Fibroblast of villous mesenchyme (primary cell): Measurements from ENCODE around the gene SPACA4. TPM values are rescaled to one million over a fixed set of nuclear protein-coding genes. Genes with fewer than 3 reads are reported as not detected.

Source experiments
- DNase-seq: peaks from one replicate; pipeline ENCODE4 v3.0.0-alpha.2; 2010; ENCODE audit warnings: low read depth
- H3K4me3 ChIP-seq: 2 replicates; pipeline ENCODE4 v1.5.1; 2011; ENCODE audit warnings: low read depth, mild to moderate bottlenecking, low read length
- total RNA-seq: library from RNA; depleted of rRNA; stranded (reverse); fragments of >200 nt; gene quantifications from 2 replicates; pipeline ENCODE4 v1.2.3, GENCODE V29; 2012
- TF ChIP-seq, protein P1 (sequence below): IDR thresholded peaks from 2 replicates; pipeline ENCODE4 v1.5.1; 2012; ENCODE audit warnings: low read depth, mild to moderate bottlenecking, low read length; ENCODE audit not compliant: insufficient read depth

SPACA4 gene
- total RNA-seq, 1 donor, result not detected

GRCh38 chr19:48618916-48619691, 12.6 kb downstream of the SPACA4 start, which contains the start of the genes RPL18 and SPHK2:
Gene RPL18, minus strand, starts transcription at chr19:48619178. Its CDS starts 35 bp downstream, at chr19:48619143.
Gene SPHK2, plus strand, starts transcription at chr19:48619506. Its CDS starts 1,009 bp downstream, at chr19:48620515.
- DNase-seq, result peak; percentile 100
- TF ChIP-seq, protein P1, sequence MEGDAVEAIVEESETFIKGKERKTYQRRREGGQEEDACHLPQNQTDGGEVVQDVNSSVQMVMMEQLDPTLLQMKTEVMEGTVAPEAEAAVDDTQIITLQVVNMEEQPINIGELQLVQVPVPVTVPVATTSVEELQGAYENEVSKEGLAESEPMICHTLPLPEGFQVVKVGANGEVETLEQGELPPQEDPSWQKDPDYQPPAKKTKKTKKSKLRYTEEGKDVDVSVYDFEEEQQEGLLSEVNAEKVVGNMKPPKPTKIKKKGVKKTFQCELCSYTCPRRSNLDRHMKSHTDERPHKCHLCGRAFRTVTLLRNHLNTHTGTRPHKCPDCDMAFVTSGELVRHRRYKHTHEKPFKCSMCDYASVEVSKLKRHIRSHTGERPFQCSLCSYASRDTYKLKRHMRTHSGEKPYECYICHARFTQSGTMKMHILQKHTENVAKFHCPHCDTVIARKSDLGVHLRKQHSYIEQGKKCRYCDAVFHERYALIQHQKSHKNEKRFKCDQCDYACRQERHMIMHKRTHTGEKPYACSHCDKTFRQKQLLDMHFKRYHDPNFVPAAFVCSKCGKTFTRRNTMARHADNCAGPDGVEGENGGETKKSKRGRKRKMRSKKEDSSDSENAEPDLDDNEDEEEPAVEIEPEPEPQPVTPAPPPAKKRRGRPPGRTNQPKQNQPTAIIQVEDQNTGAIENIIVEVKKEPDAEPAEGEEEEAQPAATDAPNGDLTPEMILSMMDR, result no peak

GRCh38 chr19:48619692-48620585, 13.4 kb downstream of the SPACA4 start:
- DNase-seq, result peak; percentile 43
- TF ChIP-seq, protein P1, result no peak

More at GRCh38 chr19:48618916-48619691, 12.6 kb downstream of the SPACA4 start, which contains the start of the genes RPL18 and SPHK2:
- peak within 1 kb of the TSS; percentile 93 for H3K4me3 ChIP-seq

DNA sequence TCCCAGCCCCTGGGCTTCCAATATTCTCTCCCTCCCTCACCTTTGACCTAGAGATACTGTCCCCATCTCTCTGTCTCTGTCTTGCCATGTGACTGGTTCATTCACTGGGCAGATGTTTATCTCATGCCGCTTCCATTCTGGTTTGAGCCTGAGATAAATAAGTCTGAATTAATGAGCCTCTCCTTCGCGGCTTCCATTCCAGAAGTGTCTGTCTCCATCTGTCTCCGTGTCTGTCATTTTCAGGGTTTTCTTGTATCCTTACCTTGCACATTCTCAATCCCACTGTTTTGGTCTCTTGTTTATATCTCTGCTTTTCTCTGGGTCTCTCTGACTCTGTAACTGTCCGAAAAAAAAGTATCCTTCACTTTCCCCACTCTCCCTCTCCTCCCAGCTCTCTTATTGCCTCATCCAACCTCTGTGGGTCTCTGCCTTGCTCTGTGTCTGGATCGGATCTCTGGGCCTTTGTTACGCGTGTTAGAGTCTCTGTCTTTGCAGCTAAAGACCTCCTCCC, 17.1 kb downstream of the SPACA4 start:
- H3K4me3 ChIP-seq, result peak overlapping the region; percentile 52
- no peak for DNase-seq
- TF ChIP-seq, protein P1, result no peak

More at GRCh38 chr19:48619692-48620585, 13.4 kb downstream of the SPACA4 start:
- H3K4me3 ChIP-seq, result peak overlapping the region; percentile 93

- H3K4me3 ChIP-seq, result peak overlapping the region; percentile 67
- TF ChIP-seq, protein P1, result no peak
- DNase-seq, result peak; percentile 97
These were observed 17.6 kb downstream of the SPACA4 start for GRCh38 chr19:48624067-48624594.

GRCh38 chr19:48624791-48625723, 18.5 kb downstream of the SPACA4 start:
- TF ChIP-seq, protein P1, result no peak
- H3K4me3 ChIP-seq, result peak overlapping the region; percentile 67
- no peak for DNase-seq
